ENCODE data around the gene MLN.

DNA sequence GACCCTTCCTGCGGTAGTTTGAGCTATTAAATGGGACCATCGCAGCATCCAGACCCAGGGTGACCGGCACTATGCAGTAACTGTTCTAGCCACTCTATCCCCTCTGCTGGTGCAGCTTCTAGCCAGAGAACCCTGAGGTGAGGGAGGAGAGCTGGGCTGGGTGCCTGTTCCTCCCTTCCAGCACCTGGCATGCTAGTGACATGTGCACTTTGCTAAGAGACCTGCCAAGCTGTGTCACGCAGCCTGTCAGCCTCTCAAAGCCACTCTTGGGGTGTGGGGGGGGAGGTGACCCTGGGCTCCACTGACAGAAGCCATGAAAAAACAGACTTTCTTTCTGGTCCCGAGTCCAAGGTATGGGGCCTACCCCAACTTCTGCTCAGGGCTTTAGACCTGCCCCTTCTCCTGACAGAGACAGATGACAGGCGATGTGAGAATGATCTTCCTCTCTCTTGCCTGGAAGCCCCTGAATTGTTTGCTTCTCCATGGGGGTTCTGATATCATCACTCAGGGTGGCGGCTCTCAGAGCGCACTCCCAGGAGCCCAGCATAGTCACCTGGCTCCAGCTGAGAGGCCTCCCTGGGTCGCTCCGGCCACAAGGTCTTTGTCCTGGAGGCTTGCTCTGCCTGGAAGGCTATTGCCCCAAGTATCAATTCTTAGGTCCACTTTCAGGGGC, 47.2 kb upstream of the MLN start:
- TF ChIP-seq, protein P1, sequence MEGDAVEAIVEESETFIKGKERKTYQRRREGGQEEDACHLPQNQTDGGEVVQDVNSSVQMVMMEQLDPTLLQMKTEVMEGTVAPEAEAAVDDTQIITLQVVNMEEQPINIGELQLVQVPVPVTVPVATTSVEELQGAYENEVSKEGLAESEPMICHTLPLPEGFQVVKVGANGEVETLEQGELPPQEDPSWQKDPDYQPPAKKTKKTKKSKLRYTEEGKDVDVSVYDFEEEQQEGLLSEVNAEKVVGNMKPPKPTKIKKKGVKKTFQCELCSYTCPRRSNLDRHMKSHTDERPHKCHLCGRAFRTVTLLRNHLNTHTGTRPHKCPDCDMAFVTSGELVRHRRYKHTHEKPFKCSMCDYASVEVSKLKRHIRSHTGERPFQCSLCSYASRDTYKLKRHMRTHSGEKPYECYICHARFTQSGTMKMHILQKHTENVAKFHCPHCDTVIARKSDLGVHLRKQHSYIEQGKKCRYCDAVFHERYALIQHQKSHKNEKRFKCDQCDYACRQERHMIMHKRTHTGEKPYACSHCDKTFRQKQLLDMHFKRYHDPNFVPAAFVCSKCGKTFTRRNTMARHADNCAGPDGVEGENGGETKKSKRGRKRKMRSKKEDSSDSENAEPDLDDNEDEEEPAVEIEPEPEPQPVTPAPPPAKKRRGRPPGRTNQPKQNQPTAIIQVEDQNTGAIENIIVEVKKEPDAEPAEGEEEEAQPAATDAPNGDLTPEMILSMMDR (IDR thresholded peaks at IDR 0.05) = no peak
- TF ChIP-seq POLR2A (IDR thresholded peaks at IDR 0.05) = no peak

Measured in uterus (tissue), 2 donors.